Glutamatergic neuron (in vitro differentiated cells): ENCODE results near the gene AKT1S1. TPM values are rescaled to one million over a fixed set of nuclear protein-coding genes. Genes with fewer than 3 reads are reported as not detected.
A peak's percentile ranks its signal among the peaks of the same experiment; 100 is the strongest.

ENCODE experiments used
- DNase-seq: peaks from one replicate; pipeline ENCODE4 v3.0.0; 2022
- H3K27ac Mint-ChIP-seq: one replicate; pipeline ENCODE4 v1.8.0; 2020; ENCODE audit warnings: mild to moderate bottlenecking, mixed read lengths, inconsistent platforms; ENCODE audit not compliant: unreplicated experiment
- H3K27me3 Mint-ChIP-seq: one replicate; pipeline ENCODE4 v1.8.0; 2020; ENCODE audit warnings: mild to moderate bottlenecking, moderate library complexity, mixed read lengths, inconsistent platforms; ENCODE audit not compliant: unreplicated experiment
- H3K36me3 Mint-ChIP-seq: one replicate; pipeline ENCODE4 v1.8.0; 2020; ENCODE audit warnings: mild to moderate bottlenecking, mixed read lengths, inconsistent platforms; ENCODE audit not compliant: unreplicated experiment
- H3K4me1 Mint-ChIP-seq: one replicate; pipeline ENCODE4 v1.8.0; 2020; ENCODE audit warnings: mild to moderate bottlenecking, low read depth, mixed read lengths, inconsistent platforms; ENCODE audit not compliant: unreplicated experiment
- H3K4me3 Mint-ChIP-seq: one replicate; pipeline ENCODE4 v1.8.0; 2020; ENCODE audit warnings: mild to moderate bottlenecking, mixed read lengths, inconsistent platforms; ENCODE audit not compliant: unreplicated experiment
- H3K9me3 Mint-ChIP-seq: one replicate; pipeline ENCODE4 v1.8.0; 2020; ENCODE audit warnings: mild to moderate bottlenecking, moderate library complexity, mixed read lengths, inconsistent platforms; ENCODE audit not compliant: unreplicated experiment
- CTCF ChIP-seq: fragments of 200-600 bp; sonication (generic); IDR thresholded peaks from one replicate; pipeline ENCODE4 v1.5.0; 2021; ENCODE audit not compliant: partially characterized antibody, unreplicated experiment
- total RNA-seq: library from RNA; stranded (reverse); fragmentation: NEBNext Ultra II Directional; extraction: Animal tissue kit (Norgen Biotek cat#: 25700); gene quantifications from one replicate; pipeline ENCODE4 v1.2.1, GENCODE V29; 2021; ENCODE audit not compliant: unreplicated experiment

AKT1S1 gene
- total RNA-seq, 1 donor from 2014 or later: 23.7 TPM

DNA sequence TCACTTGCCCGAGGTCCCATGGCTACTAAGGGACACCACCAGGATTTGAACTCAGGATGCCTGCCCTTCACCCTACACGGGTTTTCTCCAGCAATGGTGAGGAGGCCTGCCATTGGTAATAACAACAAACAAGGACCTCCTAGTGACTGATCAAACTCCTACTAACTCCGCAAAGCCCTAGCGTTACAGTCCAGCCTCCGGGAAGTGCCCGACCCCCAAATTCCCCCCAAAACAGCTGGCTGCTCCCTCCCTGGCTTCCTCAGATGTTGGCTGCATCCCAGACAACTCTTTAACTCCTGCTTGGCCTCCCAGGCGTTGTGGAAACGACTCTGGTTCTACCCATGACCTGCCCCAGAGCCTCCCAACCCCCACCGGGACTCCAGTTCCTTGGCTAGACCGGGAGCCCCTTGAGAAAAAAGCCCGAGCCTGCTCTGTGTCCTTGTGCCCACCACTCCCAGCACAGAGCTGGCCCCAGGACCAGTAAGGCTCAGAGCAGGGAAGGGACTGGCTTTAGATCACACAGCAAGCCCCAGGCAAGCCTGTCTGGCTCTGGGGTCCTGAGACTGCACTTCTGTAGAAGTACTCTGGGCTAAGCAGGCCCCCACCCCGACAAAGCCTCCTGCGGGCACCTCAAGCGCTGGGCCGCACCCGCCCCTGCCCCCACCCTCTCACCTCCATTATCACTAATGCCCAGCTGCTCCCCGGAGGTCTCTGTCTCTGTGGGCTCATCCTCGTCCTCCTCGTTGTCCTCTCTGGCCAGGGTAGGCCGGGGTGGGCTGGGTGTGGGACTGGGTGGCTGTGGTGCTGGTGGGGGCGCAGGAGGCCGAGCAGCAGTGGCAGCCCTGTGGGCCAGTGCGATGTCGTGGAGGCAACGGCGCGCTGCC is 4.7 kb downstream of the AKT1S1 start:
- no peak for DNase-seq
- H3K27me3 Mint-ChIP-seq: peaks cover 15% of the 10 kb centered on the region
- no peaks in the 10 kb centered on the region for H3K36me3 Mint-ChIP-seq
- H3K9me3 Mint-ChIP-seq: peaks cover 12% of the 10 kb centered on the region
- H3K27ac Mint-ChIP-seq: peak overlapping the region; percentile 85
- H3K4me3 Mint-ChIP-seq: no peak overlapping the region
- no peak for TF ChIP-seq CTCF
- H3K4me1 Mint-ChIP-seq: peaks cover 13% of the 10 kb centered on the region

- no peak for DNase-seq
- H3K27ac Mint-ChIP-seq: peak overlapping the region; percentile 85
- peaks cover 12% of the 10 kb centered on the region for H3K9me3 Mint-ChIP-seq
- peaks cover 15% of the 10 kb centered on the region for H3K27me3 Mint-ChIP-seq
- H3K4me1 Mint-ChIP-seq: peaks cover 17% of the 10 kb centered on the region
- peak overlapping the region; percentile 57 for H3K4me3 Mint-ChIP-seq
- no peaks in the 10 kb centered on the region for H3K36me3 Mint-ChIP-seq
- no peak for TF ChIP-seq CTCF
Measured at GRCh38 chr19:49871349-49871985, 5.7 kb downstream of the AKT1S1 start.

DNA sequence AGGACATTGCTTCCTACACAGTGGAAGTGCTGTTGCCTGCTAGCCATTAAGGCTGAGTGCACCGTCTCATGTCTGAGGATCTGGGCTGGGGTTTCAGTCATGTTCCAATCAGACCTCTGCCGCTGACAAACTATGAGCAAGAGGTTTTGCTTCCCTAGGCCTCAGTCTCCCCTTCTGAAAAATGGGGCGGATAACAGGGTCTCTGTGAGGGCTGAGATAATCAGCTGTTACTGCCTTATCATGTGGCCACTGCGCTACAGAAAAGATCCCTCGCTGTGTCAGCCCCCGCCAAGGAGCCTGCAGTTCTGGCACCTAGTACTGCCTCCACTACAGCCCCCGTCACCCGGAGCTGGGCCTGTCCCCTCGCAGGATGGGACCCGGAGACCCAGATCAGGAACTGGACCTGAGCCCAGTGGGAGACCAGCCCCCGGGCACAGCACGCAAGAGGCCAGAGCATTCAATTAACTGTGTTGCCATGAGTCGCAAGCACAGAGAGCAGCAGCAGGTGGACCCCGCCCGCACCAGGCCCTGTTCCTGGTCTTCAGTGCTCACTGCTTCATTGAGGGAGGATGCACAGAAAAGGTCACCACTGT is 6.8 kb downstream of the AKT1S1 start:
- H3K27ac Mint-ChIP-seq: peak overlapping the region; percentile 96
- H3K9me3 Mint-ChIP-seq: peaks cover 11% of the 10 kb centered on the region
- H3K4me1 Mint-ChIP-seq: peaks cover 18% of the 10 kb centered on the region
- no peak overlapping the region for H3K4me3 Mint-ChIP-seq
- peaks cover 13% of the 10 kb centered on the region for H3K27me3 Mint-ChIP-seq
- no peak for TF ChIP-seq CTCF
- H3K36me3 Mint-ChIP-seq: no peaks in the 10 kb centered on the region
- no peak for DNase-seq

- Mint-ChIP-seq H3K36me3 (no peaks in the 10 kb centered on the region), H3K27me3 (peaks cover 14% of the 10 kb centered on the region), H3K9me3 (peaks cover 13% of the 10 kb centered on the region), H3K27ac (peak overlapping the region; percentile 96), H3K4me3 (no peak overlapping the region), H3K4me1 (peaks cover 16% of the 10 kb centered on the region)
- peak; percentile 93 for DNase-seq
- TF ChIP-seq CTCF: peak; percentile 25
Measured at GRCh38 chr19:49869484-49870308, 7.5 kb downstream of the AKT1S1 start.
